NCI-H1092 treated with DMSO at 0.1 percent for 48 hours (cell line): ENCODE data around the gene MYZAP.

Source experiments
- DNase-seq: peaks from one replicate; lab custom pipeline; 2025; lab: John Stamatoyannopoulos, UW

The MYZAP gene

DNA sequence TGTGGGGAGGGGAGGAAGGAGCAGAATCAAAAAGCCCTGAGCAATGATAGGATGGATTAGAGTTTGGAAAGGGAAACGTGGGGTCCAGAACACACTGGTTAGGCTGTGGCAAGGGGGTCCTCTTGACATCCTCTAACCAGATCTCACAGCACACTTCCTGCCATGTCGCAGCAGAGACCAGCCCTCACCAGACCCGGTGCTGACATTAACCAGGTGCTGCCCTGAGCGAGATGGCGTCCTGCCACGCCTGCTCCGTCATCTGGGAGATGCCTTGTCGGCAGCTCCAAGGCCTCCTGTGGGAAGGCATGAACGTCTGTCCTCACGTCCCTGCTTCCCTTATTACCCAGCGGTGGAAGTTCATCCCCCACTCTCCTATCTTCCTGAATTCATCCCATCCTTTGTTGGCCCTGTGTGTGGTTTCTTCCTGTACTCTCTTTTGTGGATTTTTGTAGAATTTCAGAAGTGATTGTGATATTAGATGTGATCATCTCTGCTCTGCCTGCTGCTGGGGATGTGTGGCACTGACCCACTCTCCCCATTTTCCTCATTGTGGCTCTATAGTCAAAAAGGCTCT lies 29.4 kb upstream of the MYZAP start:
- DNase-seq: no peak

DNA sequence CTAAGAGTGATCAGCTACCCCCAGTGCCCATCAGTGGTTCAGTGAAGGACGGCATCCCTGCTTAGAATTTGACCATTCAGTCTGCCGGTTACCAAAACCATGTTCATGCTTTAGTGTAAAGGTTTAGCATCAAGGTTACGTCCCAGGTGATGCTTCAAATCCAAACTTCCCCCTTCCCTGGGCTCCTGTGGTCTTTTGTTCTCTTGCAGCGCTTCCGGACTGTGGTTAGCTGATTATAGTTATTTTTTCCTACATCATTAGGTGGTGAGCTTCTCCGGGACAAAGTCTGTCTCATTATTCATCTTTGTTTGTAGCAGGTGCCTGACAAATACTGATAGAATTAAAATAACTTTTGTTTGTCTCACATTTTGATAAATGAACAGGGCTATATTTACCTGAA lies 28.3 kb upstream of the MYZAP start:
- DNase-seq: no peak

DNA sequence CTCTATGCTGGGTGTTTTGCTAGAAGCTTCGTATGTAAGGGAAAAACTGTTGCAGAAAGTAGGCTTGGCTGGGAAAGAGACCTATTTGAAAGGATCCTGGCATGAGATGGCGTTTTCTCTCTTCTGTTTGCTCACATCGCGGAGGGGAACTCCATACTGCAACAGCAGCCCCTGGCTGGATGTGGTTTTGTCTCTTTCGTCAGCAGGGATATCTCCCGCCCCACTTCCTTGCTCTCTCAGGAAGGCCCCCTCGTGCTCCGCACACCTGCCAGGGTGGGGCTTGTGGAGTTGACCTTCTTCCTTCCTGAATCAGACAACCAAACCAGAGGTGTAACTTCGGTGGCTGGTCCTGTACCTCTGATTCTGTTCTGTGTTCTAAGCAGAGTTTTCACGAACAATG lies 26.4 kb upstream of the MYZAP start:
- DNase-seq: peak; percentile 53

- no peak for DNase-seq
These were observed 24.9 kb upstream of the MYZAP start for GRCh38 chr15:57566834-57567233.

GRCh38 chr15:57567891-57568290 lies 23.8 kb upstream of the MYZAP start:
- no peak for DNase-seq

- no peak for DNase-seq
These were observed 23.4 kb upstream of the MYZAP start for GRCh38 chr15:57568299-57568698.

- DNase-seq: no peak
These were observed 21.4 kb upstream of the MYZAP start for GRCh38 chr15:57570340-57570739.

GRCh38 chr15:57570994-57571393 lies 20.7 kb upstream of the MYZAP start:
- DNase-seq: no peak

DNA sequence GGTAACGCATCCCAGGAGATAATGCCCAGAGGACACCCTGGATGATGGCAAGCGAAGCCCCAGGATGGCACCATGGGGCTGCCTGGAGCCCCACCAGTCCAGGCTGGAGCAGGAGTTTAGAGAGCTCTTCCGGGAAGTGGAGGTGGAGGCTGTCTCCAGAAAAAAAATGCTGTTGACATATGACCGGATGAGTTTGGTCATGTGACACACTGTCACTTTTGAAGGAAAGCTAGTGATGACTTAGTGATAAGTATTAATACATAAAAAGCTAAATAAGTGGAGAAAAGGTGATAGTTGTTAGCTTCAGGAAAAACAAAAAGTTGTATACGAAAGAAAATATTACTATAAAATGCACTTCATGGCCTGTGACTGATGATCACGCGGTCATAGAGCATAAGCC lies 20.0 kb upstream of the MYZAP start:
- DNase-seq: no peak

- no peak for DNase-seq
These were observed 19.2 kb upstream of the MYZAP start for GRCh38 chr15:57572468-57572867.

DNA sequence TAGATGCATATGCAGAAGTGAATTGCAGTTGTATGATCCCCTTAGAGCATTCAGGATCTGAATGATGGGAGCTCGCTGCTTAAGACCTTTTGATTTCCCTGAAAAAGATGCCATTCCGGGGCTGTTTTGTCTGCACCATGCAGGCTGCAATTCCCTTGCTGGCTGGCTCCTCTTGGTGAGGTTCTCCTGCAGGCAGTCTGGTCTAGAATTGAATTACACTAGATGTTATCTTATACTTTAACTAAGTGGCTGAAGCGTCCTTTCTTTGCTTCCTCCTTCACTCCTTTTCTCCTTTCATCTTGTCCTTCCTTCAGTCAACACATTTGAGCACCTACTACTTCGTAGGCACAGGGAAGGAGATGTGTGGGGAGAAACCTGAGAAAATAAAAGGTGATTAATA lies 18.6 kb upstream of the MYZAP start:
- no peak for DNase-seq

DNA sequence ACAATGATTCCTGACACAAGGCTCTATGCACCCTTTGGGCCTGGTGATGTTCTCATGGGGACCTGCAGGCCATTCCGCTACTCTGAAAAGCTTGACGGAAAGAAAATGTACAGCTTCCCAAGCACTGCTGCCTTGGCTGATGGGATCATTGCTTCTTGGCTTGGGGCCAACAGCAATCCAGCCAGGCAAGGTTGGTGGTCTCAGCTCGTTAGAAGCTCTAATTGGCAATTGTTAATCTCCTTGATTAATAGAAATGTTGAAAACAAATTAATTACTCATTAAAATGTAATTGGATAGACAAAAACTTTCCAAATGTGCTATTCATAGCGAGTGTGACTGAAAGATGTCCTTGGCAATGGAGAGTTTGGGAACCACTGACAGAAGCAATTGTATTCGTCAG lies 16.3 kb upstream of the MYZAP start:
- no peak for DNase-seq

GRCh38 chr15:57578288-57578900 lies 13.3 kb upstream of the MYZAP start:
- DNase-seq: no peak

DNA sequence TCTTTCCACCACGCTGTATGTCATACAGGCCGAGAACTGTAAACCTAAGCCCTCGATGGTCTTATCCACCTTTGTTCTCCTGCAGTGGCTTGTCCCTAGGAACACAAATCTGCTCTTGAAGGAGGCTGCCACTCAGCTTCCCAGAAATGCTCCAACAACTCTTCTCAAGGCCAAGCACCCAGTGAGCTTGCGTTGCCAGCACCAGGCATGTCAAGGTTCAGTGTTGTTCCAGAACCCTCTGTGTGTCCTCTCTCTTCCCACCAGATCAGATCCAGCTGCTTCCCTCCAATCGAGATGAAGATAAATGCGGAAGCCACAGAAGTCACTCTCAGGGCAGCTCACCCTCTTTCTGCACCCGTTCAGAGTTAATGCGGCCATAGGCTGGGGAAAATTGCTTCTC lies 11.3 kb upstream of the MYZAP start:
- DNase-seq: no peak

DNA sequence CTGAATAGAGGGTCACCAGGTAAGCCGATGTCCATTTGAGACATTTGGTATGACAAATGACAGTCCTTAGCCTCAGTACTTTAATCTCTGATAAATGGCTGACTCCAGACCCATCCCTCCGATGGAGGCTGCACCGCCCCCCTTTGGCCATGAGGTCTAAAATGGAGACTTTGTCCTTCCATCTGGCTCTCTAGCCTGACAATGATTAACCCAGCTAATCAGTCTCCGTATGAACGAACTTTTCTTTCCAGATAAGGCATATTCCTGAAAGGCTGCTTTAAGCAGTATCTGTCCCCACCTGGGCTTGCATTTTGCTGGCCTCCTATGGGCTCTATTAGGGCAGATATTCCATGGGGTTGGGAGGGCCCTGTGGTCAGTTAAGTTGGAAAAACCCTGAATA lies 10.8 kb upstream of the MYZAP start:
- DNase-seq: no peak

GRCh38 chr15:57582090-57582489 lies 9.6 kb upstream of the MYZAP start:
- no peak for DNase-seq

DNA sequence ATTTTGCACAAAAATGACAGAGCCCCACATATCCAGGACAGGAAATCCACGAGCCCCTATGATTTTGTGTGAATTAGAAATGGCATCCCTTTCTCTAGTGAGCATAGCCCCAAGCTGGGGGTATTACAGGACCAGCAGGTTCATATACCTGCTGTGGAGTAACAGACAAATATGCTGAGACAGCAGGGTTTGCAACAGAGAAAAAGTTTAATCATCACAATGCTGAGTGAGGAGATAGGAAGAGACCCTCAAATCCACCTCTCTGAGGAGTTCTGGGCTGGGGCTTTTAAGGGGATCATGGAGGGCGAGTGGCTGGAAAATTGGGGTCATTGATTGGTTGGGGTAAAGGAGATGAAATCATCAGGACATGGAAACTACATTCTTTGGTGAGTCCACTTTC lies 8.4 kb upstream of the MYZAP start:
- no peak for DNase-seq

- no peak for DNase-seq
These were observed 8.0 kb upstream of the MYZAP start for GRCh38 chr15:57583720-57584119.

- no peak for DNase-seq
These were observed 4.9 kb upstream of the MYZAP start for GRCh38 chr15:57586661-57587424.

DNA sequence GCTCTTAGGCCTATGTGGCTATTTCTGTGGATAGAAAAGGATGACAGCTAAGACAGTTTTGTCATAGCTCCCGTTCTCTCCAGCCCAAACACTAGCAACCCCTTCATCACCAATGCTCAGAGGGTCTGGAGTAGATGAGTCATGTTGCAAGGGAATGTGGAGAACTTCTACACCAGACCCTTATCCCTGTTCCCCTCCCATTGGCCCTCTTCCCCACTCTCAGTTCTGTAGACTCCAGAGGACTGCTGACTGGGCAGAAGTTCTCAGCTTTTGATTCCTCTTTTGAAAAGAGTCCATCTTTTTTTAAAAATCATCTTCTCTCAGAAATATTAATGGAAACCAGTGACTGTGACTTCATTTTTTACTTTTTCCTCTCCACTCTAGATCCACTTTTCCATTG lies 2.4 kb upstream of the MYZAP start:
- no peak for DNase-seq

DNA sequence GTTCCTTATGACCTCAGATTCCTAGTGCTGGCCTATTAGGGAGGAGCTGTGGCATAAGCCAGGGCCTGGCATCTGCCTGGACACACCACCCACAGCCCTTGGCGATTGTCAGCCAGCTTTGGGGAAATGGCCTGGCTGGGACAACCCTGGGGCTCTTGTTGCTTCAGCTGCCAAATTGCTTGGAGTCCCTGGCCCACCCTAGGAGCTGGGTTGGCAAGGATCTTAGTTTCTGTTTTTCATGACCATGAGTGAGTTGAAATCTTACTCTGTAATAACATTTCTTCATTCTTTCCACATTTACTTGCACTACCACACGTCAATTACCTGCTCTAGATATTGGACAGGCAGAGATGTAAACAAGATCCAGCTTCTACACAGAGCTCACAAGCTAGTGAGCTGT lies 1.9 kb upstream of the MYZAP start:
- DNase-seq: no peak

GRCh38 chr15:57591237-57591821 lies 375 bp upstream of the MYZAP start:
- no peak for DNase-seq

- DNase-seq: no peak
These were observed 722 bp downstream of the MYZAP start for GRCh38 chr15:57592426-57592825.
